ENCODE results near the gene LIMCH1.
A peak's percentile ranks its signal among the peaks of the same experiment; 100 is the strongest.
"Not testable (repeated sequence)": the region's sequence is repeated elsewhere in the genome, so short reads cannot be mapped to it uniquely, and the experiment has no call there.

Gene LIMCH1

GRCh38 chr4:41687971-41688370 lies 150.0 kb downstream of the LIMCH1 start:
- no peak for FAIRE-seq

GRCh38 chr4:41692717-41693345 lies 154.9 kb downstream of the LIMCH1 start:
- no peak for FAIRE-seq

GRCh38 chr4:41693629-41694028 lies 155.7 kb downstream of the LIMCH1 start:
- peak; percentile 95 for FAIRE-seq

GRCh38 chr4:41696131-41696530 lies 158.2 kb downstream of the LIMCH1 start:
- FAIRE-seq: no peak

- no peak for FAIRE-seq
Observed at GRCh38 chr4:41696763-41697162, 158.8 kb downstream of the LIMCH1 start.

- FAIRE-seq: no peak
Observed at GRCh38 chr4:41701983-41702382, 164.0 kb downstream of the LIMCH1 start.

- no peak for FAIRE-seq
Observed at GRCh38 chr4:41702770-41703169, 164.8 kb downstream of the LIMCH1 start.

- FAIRE-seq: no peak
Observed at GRCh38 chr4:41703785-41704184, 165.8 kb downstream of the LIMCH1 start.

- FAIRE-seq: no peak
Observed at GRCh38 chr4:41709844-41710481, 172.0 kb downstream of the LIMCH1 start.

- not testable (repeated sequence) for FAIRE-seq
Observed at GRCh38 chr4:41711654-41712053, 173.7 kb downstream of the LIMCH1 start.

- no peak for FAIRE-seq
Observed at GRCh38 chr4:41712425-41712824, 174.5 kb downstream of the LIMCH1 start.

GRCh38 chr4:41713768-41714167 lies 175.8 kb downstream of the LIMCH1 start:
- no peak for FAIRE-seq

- no peak for FAIRE-seq
Observed at GRCh38 chr4:41714364-41715000, 176.5 kb downstream of the LIMCH1 start.

- FAIRE-seq: no peak
Observed at GRCh38 chr4:41715155-41715554, 177.2 kb downstream of the LIMCH1 start.

GRCh38 chr4:41718907-41719306 lies 180.9 kb downstream of the LIMCH1 start:
- FAIRE-seq: no peak

GRCh38 chr4:41719417-41719816 lies 181.5 kb downstream of the LIMCH1 start:
- FAIRE-seq: no peak

GRCh38 chr4:41722181-41722580 lies 184.2 kb downstream of the LIMCH1 start:
- FAIRE-seq: no peak

- FAIRE-seq: no peak
Observed at GRCh38 chr4:41723286-41723685, 185.3 kb downstream of the LIMCH1 start.

- FAIRE-seq: no peak
Observed at GRCh38 chr4:41725254-41725653, 187.3 kb downstream of the LIMCH1 start.

GRCh38 chr4:41727861-41728572 lies 190.1 kb downstream of the LIMCH1 start:
- no peak for FAIRE-seq

GRCh38 chr4:41728573-41728913 lies 190.6 kb downstream of the LIMCH1 start:
- no peak for FAIRE-seq

- FAIRE-seq: no peak
Observed at GRCh38 chr4:41731569-41732126, 193.7 kb downstream of the LIMCH1 start.

GRCh38 chr4:41734371-41734770 lies 196.4 kb downstream of the LIMCH1 start:
- no peak for FAIRE-seq
